Measurements from ENCODE around the gene KCTD15. TPM values are rescaled to one million over a fixed set of nuclear protein-coding genes. Genes with fewer than 3 reads are reported as not detected.

The KCTD15 gene
- polyA plus RNA-seq, 1 experiment = 59.1 TPM

GRCh38 chr19:33810821-33811220 is 14.2 kb downstream of the KCTD15 start:
- TF ChIP-seq, protein P1, sequence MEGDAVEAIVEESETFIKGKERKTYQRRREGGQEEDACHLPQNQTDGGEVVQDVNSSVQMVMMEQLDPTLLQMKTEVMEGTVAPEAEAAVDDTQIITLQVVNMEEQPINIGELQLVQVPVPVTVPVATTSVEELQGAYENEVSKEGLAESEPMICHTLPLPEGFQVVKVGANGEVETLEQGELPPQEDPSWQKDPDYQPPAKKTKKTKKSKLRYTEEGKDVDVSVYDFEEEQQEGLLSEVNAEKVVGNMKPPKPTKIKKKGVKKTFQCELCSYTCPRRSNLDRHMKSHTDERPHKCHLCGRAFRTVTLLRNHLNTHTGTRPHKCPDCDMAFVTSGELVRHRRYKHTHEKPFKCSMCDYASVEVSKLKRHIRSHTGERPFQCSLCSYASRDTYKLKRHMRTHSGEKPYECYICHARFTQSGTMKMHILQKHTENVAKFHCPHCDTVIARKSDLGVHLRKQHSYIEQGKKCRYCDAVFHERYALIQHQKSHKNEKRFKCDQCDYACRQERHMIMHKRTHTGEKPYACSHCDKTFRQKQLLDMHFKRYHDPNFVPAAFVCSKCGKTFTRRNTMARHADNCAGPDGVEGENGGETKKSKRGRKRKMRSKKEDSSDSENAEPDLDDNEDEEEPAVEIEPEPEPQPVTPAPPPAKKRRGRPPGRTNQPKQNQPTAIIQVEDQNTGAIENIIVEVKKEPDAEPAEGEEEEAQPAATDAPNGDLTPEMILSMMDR (IDR thresholded peaks at IDR 0.05; ENCODE audit: insufficient read depth, low read depth, low read length) = no peak
- no peak for DNase-seq (ENCODE audit: low read depth)
- Histone ChIP-seq H3K27me3 (ENCODE audit: control insufficient read depth, insufficient read depth, low read length) (no peaks in the 10 kb centered on the region), H3K36me3 (ENCODE audit: control insufficient read depth, insufficient read depth, low read length) (peaks cover 25% of the 10 kb centered on the region), H3K4me3 (ENCODE audit: low read depth, low read length) (no peak overlapping the region)
- ChIA-PET POLR2A (interaction anchor here (0.6 kb wide), 1 partner anchor 13 kb away, joined by 12 read pairs; no protein-coding TSS in a partner anchor), CTCF (no interaction called here)

GRCh38 chr19:33811246-33811645 is 14.6 kb downstream of the KCTD15 start:
- Histone ChIP-seq H3K4me3 (ENCODE audit: low read depth, low read length) (no peak overlapping the region), H3K27me3 (ENCODE audit: control insufficient read depth, insufficient read depth, low read length) (no peaks in the 10 kb centered on the region), H3K36me3 (ENCODE audit: control insufficient read depth, insufficient read depth, low read length) (peaks cover 23% of the 10 kb centered on the region)
- no peak for DNase-seq (ENCODE audit: low read depth)
- TF ChIP-seq, protein P1 (IDR thresholded peaks at IDR 0.05; ENCODE audit: insufficient read depth, low read depth, low read length) = no peak
- ChIA-PET CTCF (no interaction called here), POLR2A (no interaction called here)

DNA sequence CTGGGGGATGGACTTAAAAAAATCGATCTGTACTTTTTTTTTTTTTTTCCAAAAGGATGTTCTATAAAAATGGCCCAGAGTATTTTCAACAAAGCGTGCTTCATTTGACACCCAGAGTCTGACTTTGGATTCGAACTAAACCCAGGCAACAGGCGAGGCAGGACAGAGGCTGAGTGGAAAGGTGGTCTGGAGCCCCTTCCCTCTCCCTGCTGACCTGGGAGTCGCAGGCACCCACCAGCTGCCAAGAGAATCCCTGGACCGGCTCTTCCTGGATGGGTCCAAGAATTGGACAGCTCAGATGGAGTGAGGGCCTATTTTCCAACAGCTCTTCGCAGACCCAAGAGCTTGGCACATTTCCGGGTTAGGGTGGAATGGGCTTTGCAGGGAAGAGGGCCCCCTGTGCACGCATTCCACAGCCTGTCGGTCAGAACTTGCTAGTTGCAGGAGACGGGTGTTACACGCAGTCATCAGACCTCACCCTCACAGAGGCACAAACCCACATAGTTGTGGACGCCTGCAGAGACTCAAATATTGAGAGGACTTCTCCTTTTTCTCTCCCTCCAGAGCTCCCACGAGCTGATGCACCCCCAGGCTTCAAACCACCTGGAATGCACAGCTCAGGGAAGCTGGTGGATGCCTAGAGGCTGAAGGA is 15.2 kb downstream of the KCTD15 start:
- POLR2A ChIA-PET = no interaction called here
- H3K27me3 ChIP-seq (ENCODE audit: control insufficient read depth, insufficient read depth, low read length) = no peaks in the 10 kb centered on the region
- CTCF ChIA-PET = interaction anchor here (1.0 kb wide), 1 partner anchor 14 kb away, joined by 3 read pairs; no protein-coding TSS in a partner anchor
- TF ChIP-seq, protein P1 (IDR thresholded peaks at IDR 0.05; ENCODE audit: insufficient read depth, low read depth, low read length) = no peak
- no peak for DNase-seq (ENCODE audit: low read depth)
- no peak overlapping the region for H3K4me3 ChIP-seq (ENCODE audit: low read depth, low read length)
- peaks cover 17% of the 10 kb centered on the region for H3K36me3 ChIP-seq (ENCODE audit: control insufficient read depth, insufficient read depth, low read length)

DNA sequence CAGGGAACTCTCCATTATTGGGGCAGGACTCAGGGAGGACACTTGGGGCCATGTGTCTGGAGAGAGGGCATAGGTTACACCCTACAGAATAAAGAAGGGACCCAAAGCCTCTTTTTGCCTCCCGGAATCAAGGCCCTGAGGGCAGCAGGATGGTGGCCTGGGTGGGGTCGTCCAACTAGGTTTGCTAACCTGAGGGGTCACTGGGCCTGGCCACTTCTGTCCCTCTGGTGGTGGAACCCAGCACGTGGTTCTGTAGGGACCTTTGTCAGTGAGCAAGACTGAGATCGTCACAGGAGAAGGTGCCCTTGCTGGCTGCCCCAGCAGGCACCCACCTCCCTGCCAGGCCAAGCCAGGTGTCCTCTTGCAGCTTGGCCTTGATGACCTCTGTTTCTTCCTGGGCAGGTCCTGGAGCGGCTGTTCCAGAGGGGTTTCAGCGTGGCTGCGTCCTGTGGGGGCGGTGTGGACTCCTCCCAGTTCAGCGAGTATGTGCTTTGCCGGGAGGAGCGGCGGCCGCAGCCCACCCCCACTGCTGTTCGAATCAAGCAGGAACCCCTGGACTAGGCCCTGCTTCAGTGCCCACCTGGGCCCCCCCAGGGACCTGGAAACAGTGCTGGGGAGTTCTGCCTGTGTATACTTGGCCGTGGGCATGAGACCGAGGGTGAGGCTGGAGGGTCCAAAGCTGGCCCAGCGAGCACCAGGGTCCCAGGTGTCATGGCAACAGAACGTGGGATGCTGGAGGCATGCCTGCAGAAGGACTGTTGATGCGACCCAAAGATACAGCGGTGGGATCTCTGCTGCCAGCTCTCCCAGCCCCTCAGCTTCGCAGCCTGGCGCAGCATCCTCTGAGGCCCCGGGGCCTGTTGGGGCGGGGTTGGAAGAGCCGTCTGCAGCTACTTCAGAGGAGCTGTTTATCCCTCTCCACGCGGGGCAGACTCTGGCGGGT is 16.0 kb downstream of the KCTD15 start:
- no peaks in the 10 kb centered on the region for H3K27me3 ChIP-seq (ENCODE audit: control insufficient read depth, insufficient read depth, low read length)
- peaks cover 14% of the 10 kb centered on the region for H3K36me3 ChIP-seq (ENCODE audit: control insufficient read depth, insufficient read depth, low read length)
- POLR2A ChIA-PET = no interaction called here
- CTCF ChIA-PET = interaction anchor here (1.0 to 1.2 kb wide), 2 partner anchors 15 to 18 kb away, joined by 3 read pairs; no protein-coding TSS in a partner anchor
- TF ChIP-seq, protein P1 (IDR thresholded peaks at IDR 0.05; ENCODE audit: insufficient read depth, low read depth, low read length) = no peak
- no peak overlapping the region for H3K4me3 ChIP-seq (ENCODE audit: low read depth, low read length)
- DNase-seq (ENCODE audit: low read depth) = no peak

All from BJ (cell line).